Adipose tissue (tissue), 3 donors: ENCODE results near the gene COX7A2. TPM values are rescaled to one million over a fixed set of nuclear protein-coding genes. Genes with fewer than 3 reads are reported as not detected.

Experiments
- H3K27ac ChIP-seq: one replicate; pipeline ENCODE4 v1.5.1; 2013; ENCODE audit warnings: low read depth, low read length
- WGBS, 3 donors: extraction: QIAGEN DNeasy Blood & Tissue Kit; methylation state at CpG; one replicate each; pipeline ENCODE4 v1.1.7; 2013; 5-methylcytosine and 5-hydroxymethylcytosine counted together
- polyA plus RNA-seq, 3 donors: library from polyadenylated mRNA; stranded (reverse); fragments of 200-250 nt; gene quantifications; one replicate each; pipeline ENCODE4 v1.2.3, GENCODE V29; 2013
- donor health status: healthy with polysubstance abuse.
- donor health status: Bipolar disorder and iron deficiency.
- donor health status: healthy.

Gene COX7A2
- polyA plus RNA-seq, 3 donors: 238 to 572 (median 462) TPM

- no peak overlapping the region for H3K27ac ChIP-seq
- WGBS, 3 donors: 68 to 90% (median 75%) methylated on average over 5 of the region's 5 CpGs
Measured at GRCh38 chr6:75272145-75272840, 28.7 kb upstream of the COX7A2 start.

- no peak overlapping the region for H3K27ac ChIP-seq
- WGBS, 3 donors: 88 to 89% (median 89%) methylated on average over 4 of the region's 4 CpGs
Measured at GRCh38 chr6:75268988-75269354, 25.4 kb upstream of the COX7A2 start.

- 70 to 77% (median 75%) methylated on average over 5 of the region's 5 CpGs for WGBS, 3 donors
- H3K27ac ChIP-seq: no peak overlapping the region
Measured at GRCh38 chr6:75268121-75268987, 24.8 kb upstream of the COX7A2 start.

GRCh38 chr6:75267461-75267860 is 23.9 kb upstream of the COX7A2 start:
- H3K27ac ChIP-seq: no peak overlapping the region
- WGBS, 3 donors: 23 to 46% (median 37%) methylated on average over 4 of the region's 4 CpGs

- no peak overlapping the region for H3K27ac ChIP-seq
- WGBS, 3 donors: 51 to 54% (median 52%) methylated on average over 2 of the region's 2 CpGs
Measured at GRCh38 chr6:75266716-75267291, 23.2 kb upstream of the COX7A2 start.

- no peak overlapping the region for H3K27ac ChIP-seq
Measured at GRCh38 chr6:75263401-75263750, 19.8 kb upstream of the COX7A2 start.

- H3K27ac ChIP-seq: no peak overlapping the region
- WGBS, 3 donors: 69 to 86% (median 80%) methylated on average over 4 of the region's 4 CpGs
Measured at GRCh38 chr6:75262716-75263400, 19.3 kb upstream of the COX7A2 start.

GRCh38 chr6:75261299-75261698 is 17.7 kb upstream of the COX7A2 start:
- 91 to 100% (median 93%) methylated on average over 1 of the region's 1 CpG for WGBS, 3 donors
- no peak overlapping the region for H3K27ac ChIP-seq

GRCh38 chr6:75257343-75258087 is 13.9 kb upstream of the COX7A2 start:
- WGBS, 3 donors: 97 to 100% (median 100%) methylated on average over 1 of the region's 1 CpG
- no peak overlapping the region for H3K27ac ChIP-seq

- H3K27ac ChIP-seq: no peak overlapping the region
- WGBS, 3 donors: 60 to 94% (median 85%) methylated on average over 2 of the region's 2 CpGs
Measured at GRCh38 chr6:75250552-75250951, 7.0 kb upstream of the COX7A2 start.

- H3K27ac ChIP-seq: no peak overlapping the region
Measured at GRCh38 chr6:75249837-75250236, 6.2 kb upstream of the COX7A2 start.

- no peak overlapping the region for H3K27ac ChIP-seq
- 42 to 74% (median 74%) methylated on average over 2 of the region's 2 CpGs for WGBS, 3 donors
Measured at GRCh38 chr6:75246386-75246785, 2.8 kb upstream of the COX7A2 start.

- WGBS, 3 donors: 16 to 31% (median 16%) methylated on average over 15 of the region's 15 CpGs
- H3K27ac ChIP-seq: no peak overlapping the region
Measured at GRCh38 chr6:75244063-75244584, 523 bp upstream of the COX7A2 start.

- 89 to 92% (median 90%) methylated on average over 4 of the region's 4 CpGs for WGBS, 3 donors
- H3K27ac ChIP-seq: no peak overlapping the region
Measured at GRCh38 chr6:75236630-75237029, 7.0 kb downstream of the COX7A2 start.

- no peak overlapping the region for H3K27ac ChIP-seq
- 84 to 91% (median 87%) methylated on average over 2 of the region's 2 CpGs for WGBS, 3 donors
Measured at GRCh38 chr6:75235271-75235670, 8.3 kb downstream of the COX7A2 start.

GRCh38 chr6:75234126-75234865 is 9.3 kb downstream of the COX7A2 start:
- 58 to 66% (median 64%) methylated on average over 3 of the region's 3 CpGs for WGBS, 3 donors
- no peak overlapping the region for H3K27ac ChIP-seq

- WGBS, 3 donors: 80 to 88% (median 86%) methylated on average over 4 of the region's 4 CpGs
- no peak overlapping the region for H3K27ac ChIP-seq
Measured at GRCh38 chr6:75233092-75233615, 10.4 kb downstream of the COX7A2 start.
